H9 (cell line): ENCODE results near the gene PKNOX2. TPM values are rescaled to one million over a fixed set of nuclear protein-coding genes. Genes with fewer than 3 reads are reported as not detected.

Experiments
- DNase-seq: peaks from one replicate; pipeline ENCODE4 v3.0.0-alpha.2; 2017
- H2AFZ ChIP-seq: one replicate; pipeline ENCODE4 v1.6.1; 2013; ENCODE audit warnings: mild to moderate bottlenecking, low read length, control low read depth, moderate library complexity
- H2AK5ac ChIP-seq: 2 replicates; pipeline ENCODE4 v1.6.1; 2013; ENCODE audit warnings: low read length, control low read depth, mixed read lengths; ENCODE audit not compliant: insufficient read length
- H2BK120ac ChIP-seq: one replicate; pipeline ENCODE4 v1.6.1; 2013; ENCODE audit warnings: low read depth, mild to moderate bottlenecking, low read length, control low read depth, inconsistent platforms; ENCODE audit not compliant: poor library complexity, severe bottlenecking
- H2BK12ac ChIP-seq: 2 replicates; pipeline ENCODE4 v1.6.1; 2013; ENCODE audit warnings: low read length, control low read depth, mixed read lengths, low read depth; ENCODE audit not compliant: insufficient read length
- H2BK15ac ChIP-seq: 2 replicates; pipeline ENCODE4 v1.6.1; 2013; ENCODE audit warnings: low read depth, low read length, control low read depth
- H2BK20ac ChIP-seq: one replicate; pipeline ENCODE4 v1.6.1; 2013; ENCODE audit warnings: low read depth, mild to moderate bottlenecking, low read length, control low read depth, inconsistent platforms; ENCODE audit not compliant: poor library complexity, severe bottlenecking
- H2BK5ac ChIP-seq: 2 replicates; pipeline ENCODE4 v1.6.1; 2013; ENCODE audit warnings: low read length, control low read depth, mixed read lengths; ENCODE audit not compliant: insufficient read length
- H3K14ac ChIP-seq: 2 replicates; pipeline ENCODE4 v1.6.1; 2013; ENCODE audit warnings: low read length, control low read depth; ENCODE audit not compliant: insufficient read depth
- H3K18ac ChIP-seq: 2 replicates; pipeline ENCODE4 v1.6.1; 2013; ENCODE audit warnings: low read depth, mild to moderate bottlenecking, mixed read lengths, low read length, control low read depth; ENCODE audit not compliant: insufficient read length
- H3K23ac ChIP-seq: 2 replicates; pipeline ENCODE4 v1.6.1; 2013; ENCODE audit warnings: low read length, control low read depth, mixed read lengths, low read depth; ENCODE audit not compliant: insufficient read length
- H3K23me2 ChIP-seq: 2 replicates; pipeline ENCODE4 v1.6.1; 2013; ENCODE audit warnings: low read depth, mild to moderate bottlenecking, mixed read lengths, low read length, control low read depth; ENCODE audit not compliant: insufficient read length, poor library complexity, severe bottlenecking
- H3K27ac ChIP-seq: 2 replicates; pipeline ENCODE4 v1.5.1; 2013; ENCODE audit warnings: low read length, control low read depth, mixed read lengths, low read depth; ENCODE audit not compliant: insufficient read length
- H3K27me3 ChIP-seq: 2 replicates; pipeline ENCODE4 v1.6.1; 2013; ENCODE audit warnings: low read length, control low read depth, inconsistent platforms; ENCODE audit not compliant: insufficient read depth
- H3K4ac ChIP-seq: 2 replicates; pipeline ENCODE4 v1.6.1; 2013; ENCODE audit warnings: low read depth, mild to moderate bottlenecking, control low read depth, inconsistent platforms, low read length, moderate library complexity
- H3K4me1 ChIP-seq: 2 replicates; pipeline ENCODE4 v1.6.1; 2013; ENCODE audit warnings: low read length, control low read depth, inconsistent platforms; ENCODE audit not compliant: insufficient read depth
- H3K4me2 ChIP-seq: 2 replicates; pipeline ENCODE4 v1.6.1; 2013; ENCODE audit warnings: low read length, control low read depth, mixed read lengths; ENCODE audit not compliant: insufficient read length, insufficient read depth
- H3K56ac ChIP-seq: 2 replicates; pipeline ENCODE4 v1.6.1; 2013; ENCODE audit warnings: low read depth, mild to moderate bottlenecking, mixed read lengths, low read length, control low read depth; ENCODE audit not compliant: insufficient read length
- H3K79me1 ChIP-seq: 2 replicates; pipeline ENCODE4 v1.6.1; 2013; ENCODE audit warnings: low read depth, mild to moderate bottlenecking, moderate library complexity, low read length, control low read depth, inconsistent platforms; ENCODE audit not compliant: insufficient read depth, poor library complexity, severe bottlenecking
- H3K79me2 ChIP-seq: 2 replicates; pipeline ENCODE4 v1.6.1; 2013; ENCODE audit warnings: low read length, control low read depth, inconsistent platforms; ENCODE audit not compliant: insufficient read depth
- H3K9ac ChIP-seq: 2 replicates; pipeline ENCODE4 v1.6.1; 2013; ENCODE audit warnings: low read length, control low read depth, mixed read lengths; ENCODE audit not compliant: insufficient read length; ENCODE audit errors: extremely low read depth
- H3K9me3 ChIP-seq: one replicate; pipeline ENCODE4 v1.6.1; 2013; ENCODE audit warnings: low read depth, low read length, inconsistent platforms; ENCODE audit not compliant: control insufficient read depth
- H3T11ph ChIP-seq: one replicate; pipeline ENCODE4 v1.6.1; 2013; ENCODE audit warnings: mild to moderate bottlenecking, low read length, control low read depth, inconsistent platforms
- H4K20me1 ChIP-seq: one replicate; pipeline ENCODE4 v1.6.1; 2013; ENCODE audit not compliant: control insufficient read depth, insufficient read length, insufficient read depth
- H4K5ac ChIP-seq: 2 replicates; pipeline ENCODE4 v1.6.1; 2013; ENCODE audit warnings: low read depth, mild to moderate bottlenecking, mixed read lengths, low read length, control low read depth; ENCODE audit not compliant: insufficient read length
- H4K8ac ChIP-seq: replicated peaks from 2 replicates; pipeline ENCODE4 v1.6.1; 2013; ENCODE audit warnings: low read length, control low read depth, mixed read lengths, low read depth; ENCODE audit not compliant: insufficient read length
- H4K91ac ChIP-seq: 2 replicates; pipeline ENCODE4 v1.6.1; 2013; ENCODE audit warnings: low read depth, mild to moderate bottlenecking, moderate library complexity, mixed read lengths, low read length, control low read depth; ENCODE audit not compliant: insufficient read length
- H3K27ac Mint-ChIP-seq, 3 experiments: 2 replicates in 2 of 3; 3 replicates in 1 of 3; pipeline ENCODE4 v1.8.0; 2020 to 2021; ENCODE audit warnings: mixed read lengths in 3 of 3, mild to moderate bottlenecking in 1 of 3, moderate library complexity in 1 of 3
- H3K27me3 Mint-ChIP-seq: 2 replicates; pipeline ENCODE4 v1.8.0; 2021; ENCODE audit warnings: low read depth, mild to moderate bottlenecking, moderate library complexity, mixed read lengths
- H3K36me3 Mint-ChIP-seq, 3 experiments: 2 replicates in 2 of 3; 3 replicates in 1 of 3; pipeline ENCODE4 v1.8.0; 2020 to 2021; ENCODE audit warnings: low read depth in 3 of 3, mixed read lengths in 3 of 3; ENCODE audit not compliant: insufficient read depth in 1 of 3
- H3K4me1 Mint-ChIP-seq, 2 experiments: 2 replicates each; pipeline ENCODE4 v1.8.0; 2020; ENCODE audit warnings: mixed read lengths in 2 of 2
- H3K4me3 Mint-ChIP-seq, 2 experiments: 2 replicates in 1 of 2; 3 replicates in 1 of 2; pipeline ENCODE4 v1.8.0; 2020 to 2021; ENCODE audit warnings: mild to moderate bottlenecking in 2 of 2, mixed read lengths in 2 of 2, moderate library complexity in 1 of 2
- H3K9me3 Mint-ChIP-seq, 2 experiments: 2 replicates in 1 of 2; 3 replicates in 1 of 2; pipeline ENCODE4 v1.8.0; 2020; ENCODE audit warnings: mild to moderate bottlenecking in 2 of 2, mixed read lengths in 2 of 2, moderate library complexity in 1 of 2
- WGBS: extraction: QIAGEN DNeasy Blood & Tissue Kit; methylation state at CpG from one replicate; pipeline ENCODE4 v1.1.7; 2013; ENCODE audit warnings: missing lambda C conversion rate, low lambda C conversion rate, mixed read lengths; ENCODE audit not compliant: insufficient read length; ENCODE audit errors: extremely low coverage; 5-methylcytosine and 5-hydroxymethylcytosine counted together
- total RNA-seq: library from RNA; stranded (reverse); gene quantifications from 2 replicates; pipeline ENCODE4 v1.2.1, GENCODE V29; 2021
- TF ChIP-seq, protein P1 (sequence below): fragments of 200-600 bp; sonication (generic); conservative IDR thresholded peaks from 3 replicates; pipeline ENCODE4 v1.8.0; 2021; ENCODE audit warnings: antibody characterized with exemption, mild to moderate bottlenecking

PKNOX2 gene
- total RNA-seq, 1 experiment from 2014 or later = 1.3 TPM

DNA sequence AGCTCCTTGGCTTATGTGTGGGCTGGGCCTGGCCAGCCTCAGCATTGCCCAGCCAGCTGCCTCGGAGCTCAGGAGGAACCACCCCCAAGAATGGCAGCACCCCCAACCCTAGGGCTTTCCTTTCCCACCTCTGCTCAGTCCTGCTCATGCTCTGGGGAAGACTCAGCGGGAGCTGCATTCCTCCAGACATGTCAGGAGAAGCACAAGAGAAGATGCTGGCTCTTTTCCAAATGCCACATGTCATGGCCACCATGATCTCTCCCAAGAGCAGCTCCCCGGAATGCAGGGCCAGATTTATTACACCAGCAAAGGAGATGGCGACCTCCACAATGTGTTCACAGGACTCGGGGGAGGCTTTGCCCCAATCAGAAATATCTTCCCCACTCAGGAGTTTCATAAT lies 143.7 kb downstream of the PKNOX2 start:
- Mint-ChIP-seq H3K4me1 (peaks cover 23 to 26% of the 10 kb centered on the region in 2 experiments), H3K27me3 (peaks cover 3% of the 10 kb centered on the region), H3K9me3 (no peaks in the 10 kb centered on the region; a peak in 1 of 5 replicates), H3K27ac (no peak overlapping the region; a peak in 1 of 7 replicates), H3K36me3 (no peaks in the 10 kb centered on the region; a peak in 1 of 7 replicates), H3K4me3 (no peak overlapping the region)
- H3K4ac ChIP-seq = no peak overlapping the region
- H2BK120ac ChIP-seq = no peak overlapping the region
- no peak overlapping the region for H3K23ac ChIP-seq
- no peaks in the 10 kb centered on the region for H3K79me1 ChIP-seq
- H3K27ac ChIP-seq = no peak overlapping the region
- H4K8ac ChIP-seq = no peak overlapping the region
- H3K56ac ChIP-seq = no peak overlapping the region
- no peak overlapping the region for H4K5ac ChIP-seq
- H3K9ac ChIP-seq = no peak overlapping the region
- H3K18ac ChIP-seq = no peak overlapping the region
- TF ChIP-seq, protein P1, sequence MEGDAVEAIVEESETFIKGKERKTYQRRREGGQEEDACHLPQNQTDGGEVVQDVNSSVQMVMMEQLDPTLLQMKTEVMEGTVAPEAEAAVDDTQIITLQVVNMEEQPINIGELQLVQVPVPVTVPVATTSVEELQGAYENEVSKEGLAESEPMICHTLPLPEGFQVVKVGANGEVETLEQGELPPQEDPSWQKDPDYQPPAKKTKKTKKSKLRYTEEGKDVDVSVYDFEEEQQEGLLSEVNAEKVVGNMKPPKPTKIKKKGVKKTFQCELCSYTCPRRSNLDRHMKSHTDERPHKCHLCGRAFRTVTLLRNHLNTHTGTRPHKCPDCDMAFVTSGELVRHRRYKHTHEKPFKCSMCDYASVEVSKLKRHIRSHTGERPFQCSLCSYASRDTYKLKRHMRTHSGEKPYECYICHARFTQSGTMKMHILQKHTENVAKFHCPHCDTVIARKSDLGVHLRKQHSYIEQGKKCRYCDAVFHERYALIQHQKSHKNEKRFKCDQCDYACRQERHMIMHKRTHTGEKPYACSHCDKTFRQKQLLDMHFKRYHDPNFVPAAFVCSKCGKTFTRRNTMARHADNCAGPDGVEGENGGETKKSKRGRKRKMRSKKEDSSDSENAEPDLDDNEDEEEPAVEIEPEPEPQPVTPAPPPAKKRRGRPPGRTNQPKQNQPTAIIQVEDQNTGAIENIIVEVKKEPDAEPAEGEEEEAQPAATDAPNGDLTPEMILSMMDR = no peak
- H3T11ph ChIP-seq = no peak overlapping the region
- no peaks in the 10 kb centered on the region for H3K23me2 ChIP-seq
- peaks cover 3% of the 10 kb centered on the region; the same call in 1 of the 2 replicates for H3K4me1 ChIP-seq
- no peak for DNase-seq
- H3K4me2 ChIP-seq = no peak overlapping the region
- WGBS = no CpG with 5 or more reads among the region's 5 CpGs
- H2AK5ac ChIP-seq = no peak overlapping the region
- no peaks in the 10 kb centered on the region for H4K20me1 ChIP-seq
- H2BK15ac ChIP-seq = no peak overlapping the region
- no peaks in the 10 kb centered on the region for H3K79me2 ChIP-seq
- H2AFZ ChIP-seq = no peak overlapping the region
- H3K14ac ChIP-seq = no peak overlapping the region
- H3K27me3 ChIP-seq = no peaks in the 10 kb centered on the region
- H3K9me3 ChIP-seq = no peaks in the 10 kb centered on the region
- H4K91ac ChIP-seq = no peak overlapping the region
- H2BK12ac ChIP-seq = no peak overlapping the region
- H2BK20ac ChIP-seq = no peak overlapping the region
- no peak overlapping the region for H2BK5ac ChIP-seq
